Globus pallidus (tissue), 1 donor: ENCODE results near the gene ITM2C.

Source experiments
- DNase-seq: peaks from one replicate; pipeline ENCODE4 v3.0.0-alpha.2; 2015; ENCODE audit warnings: low spot score

ITM2C gene

DNA sequence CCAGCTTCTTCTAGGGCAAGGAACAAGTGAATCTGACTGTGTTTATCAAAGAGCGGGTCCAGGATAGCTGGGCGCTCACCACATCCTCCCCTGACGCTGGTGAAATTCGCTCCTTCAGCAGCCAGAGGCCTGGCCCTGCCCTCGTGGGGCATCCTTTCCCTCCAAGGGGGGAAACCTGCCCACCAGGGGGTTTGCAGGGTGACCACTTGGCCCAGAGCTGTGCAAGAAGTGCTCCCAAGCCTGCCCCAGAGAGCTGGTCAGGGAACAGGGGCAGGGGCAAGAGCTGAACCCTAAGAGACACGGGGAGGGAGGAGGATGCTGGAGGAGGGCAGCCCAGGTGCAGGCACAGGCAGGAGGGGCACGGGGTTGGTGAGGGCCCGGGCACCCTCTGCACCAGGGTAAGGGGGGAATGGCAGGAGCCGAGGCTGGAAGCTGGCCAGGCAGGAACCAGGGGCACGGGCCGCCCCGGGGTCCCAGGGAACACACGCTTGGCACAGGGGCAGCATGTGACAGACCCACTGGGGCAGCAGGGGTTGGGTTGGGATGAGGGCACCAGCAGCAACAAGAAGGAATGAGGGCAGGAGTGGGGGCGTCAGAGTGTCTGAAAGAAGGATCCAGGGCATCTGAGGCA, 63.1 kb downstream of the ITM2C start:
- DNase-seq: no peak
